Endothelial cell of umbilical vein (primary cell): ENCODE measurements around the gene UPK3A. TPM values are rescaled to one million over a fixed set of nuclear protein-coding genes. Genes with fewer than 3 reads are reported as not detected.

ENCODE experiments used
- BruUV-seq: library from RNA; stranded (reverse); fragments of 400-500 nt; replicated peaks from 2 replicates; lab custom pipeline; 2021; lab: Mats Ljungman, UMichigan
- CTCF ChIA-PET: fragments of 300-600, 350-600 bp; sonication (Branson Sonifier 250); formaldehyde crosslinking; loops from one replicate; lab custom pipeline; 2021; ENCODE audit warnings: antibody characterized with exemption, inconsistent platforms; lab: Charles Lee
- POLR2A ChIA-PET: fragments of 300-600, 350-600 bp; sonication (Branson Sonifier 250); formaldehyde crosslinking; loops from one replicate; lab custom pipeline; 2021; ENCODE audit warnings: antibody characterized with exemption, inconsistent platforms; lab: Charles Lee
- DNase-seq: peaks from one replicate; pipeline ENCODE4 v3.0.0-alpha.2; 2011; ENCODE audit warnings: low read depth, low spot score
- FAIRE-seq: peaks from 2 replicates; lab custom pipeline; 2011; peaks lifted over from hg19 to GRCh38; lab: Jason Lieb, UNC
- H2AFZ ChIP-seq: 2 replicates; pipeline ENCODE4 v1.6.0; 2012; ENCODE audit warnings: low read depth, low read length, control low read depth, inconsistent platforms
- H3K27ac ChIP-seq: 2 replicates; pipeline ENCODE4 v1.5.1; 2011; ENCODE audit warnings: low read depth, mild to moderate bottlenecking, control low read depth, low read length, moderate library complexity; ENCODE audit not compliant: insufficient read depth
- H3K27me3 ChIP-seq, 2 experiments: 2 replicates each; pipeline versions ENCODE4 v1.6.0 to v1.6.1; 2011; ENCODE audit warnings: low read length in 2 of 2, mixed read lengths in 1 of 2; ENCODE audit not compliant: control insufficient read depth in 2 of 2, insufficient read depth in 2 of 2
- H3K36me3 ChIP-seq, 2 experiments: 2 replicates in 1 of 2; 3 replicates in 1 of 2; pipeline ENCODE4 v1.5.1; 2011; ENCODE audit warnings: low read length in 2 of 2, mild to moderate bottlenecking in 1 of 2, moderate library complexity in 1 of 2; ENCODE audit not compliant: control insufficient read depth in 2 of 2, insufficient read depth in 2 of 2; ENCODE audit errors: extremely low read depth in 1 of 2
- H3K4me1 ChIP-seq: 3 replicates; pipeline ENCODE4 v1.5.1; 2011; ENCODE audit warnings: mild to moderate bottlenecking, low read length; ENCODE audit not compliant: control insufficient read depth, insufficient read depth; ENCODE audit errors: extremely low read depth
- H3K4me2 ChIP-seq: 2 replicates; pipeline ENCODE4 v1.6.1; 2011; ENCODE audit warnings: low read length, control low read depth, mixed read lengths; ENCODE audit not compliant: insufficient read depth
- H3K4me3 ChIP-seq, 3 experiments: fragments of 200-600 bp in 1 of 3; sonication (generic), shearing (Covaris generic) in 1 of 3; replicated peaks in 1 of 3; 2 replicates each; pipeline ENCODE4 v1.5.1; 2011 to 2016; ENCODE audit warnings: control low read depth in 3 of 3, low read length in 3 of 3, mild to moderate bottlenecking in 2 of 3, inconsistent platforms in 1 of 3, low read depth in 1 of 3, moderate library complexity in 1 of 3; ENCODE audit not compliant: insufficient read depth in 1 of 3
- H3K79me2 ChIP-seq: 2 replicates; pipeline ENCODE4 v1.6.0; 2012; ENCODE audit warnings: low read length, inconsistent platforms; ENCODE audit not compliant: control insufficient read depth, insufficient read depth
- H3K9ac ChIP-seq: replicated peaks from 2 replicates; pipeline ENCODE3; 2011; ENCODE audit warnings: low read length, control low read depth; ENCODE audit not compliant: insufficient read depth; ENCODE audit errors: extremely low read depth
- H3K9me1 ChIP-seq: replicated peaks from 3 replicates; pipeline ENCODE4 v1.6.0; 2011; ENCODE audit warnings: mild to moderate bottlenecking, low read length; ENCODE audit not compliant: control insufficient read depth, insufficient read depth; ENCODE audit errors: extremely low read depth
- H3K9me3 ChIP-seq: replicated peaks from 2 replicates; pipeline ENCODE4 v1.5.1; 2012; ENCODE audit warnings: low read length, inconsistent platforms; ENCODE audit not compliant: control insufficient read depth, insufficient read depth
- H4K20me1 ChIP-seq: replicated peaks from 2 replicates; pipeline ENCODE3; 2011; ENCODE audit warnings: mild to moderate bottlenecking, low read length; ENCODE audit not compliant: control insufficient read depth, insufficient read depth; ENCODE audit errors: extremely low read depth
- CTCF ChIP-seq, 2 donors: IDR thresholded peaks; 1 replicate in 1 of 2; 2 replicates in 1 of 2; pipeline ENCODE4 v1.5.1; 2011; ENCODE audit warnings: low read length in 2 of 2, mild to moderate bottlenecking in 2 of 2, moderate library complexity in 2 of 2, control low read depth in 1 of 2, inconsistent platforms in 1 of 2, low read depth in 1 of 2; ENCODE audit not compliant: insufficient read depth in 1 of 2; ENCODE audit errors: extremely low read depth in 1 of 2
- FOS ChIP-seq: IDR thresholded peaks from 2 replicates; pipeline ENCODE4 v1.6.1; 2011; ENCODE audit warnings: mild to moderate bottlenecking, low read length, moderate library complexity, borderline replicate concordance; ENCODE audit not compliant: insufficient read depth
- JUN ChIP-seq: IDR thresholded peaks from 2 replicates; pipeline ENCODE4 v1.6.1; 2011; ENCODE audit warnings: borderline replicate concordance, low read depth; ENCODE audit not compliant: insufficient read length, insufficient read depth
- MAX ChIP-seq: IDR thresholded peaks from 2 replicates; pipeline ENCODE4 v1.6.1; 2011; ENCODE audit not compliant: insufficient read depth, insufficient read length
- MYC ChIP-seq: IDR thresholded peaks from one replicate; pipeline ENCODE4 v1.6.1; 2011; ENCODE audit warnings: mild to moderate bottlenecking, low read depth, low read length
- POLR2A ChIP-seq: IDR thresholded peaks from 2 replicates; pipeline ENCODE4 v1.6.1; 2012; ENCODE audit warnings: low read depth, mild to moderate bottlenecking, control low read depth, low read length
- dilution Hi-C: fragments of 300-500 bp; cut with MboI; formaldehyde crosslinking; loops from one replicate; pipeline ENCODE4 v1.15.0; 2019; ENCODE audit warnings: low sequenced_read_pairs; ENCODE audit not compliant: extremely low pct_ligation_motif_present
- intact Hi-C: fragments of 100-400 bp; cut with micrococcal nuclease; formaldehyde crosslinking; loops from one replicate; pipeline ENCODE4 v1.10.0; 2022
- polyA plus RNA-seq, 4 experiments: library from polyadenylated mRNA; depleted of rRNA in 3 of 4; stranded (reverse) in 3 of 4; unstranded in 1 of 4; fragments of >200 nt; gene quantifications; 2 replicates each; pipeline versions ENCODE4 v1.2.1 to v1.2.3, GENCODE V29; 2011 to 2012; ENCODE audit warnings: missing spikeins in 1 of 4
- total RNA-seq: library from RNA; stranded (reverse); gene quantifications from 2 replicates; pipeline ENCODE4 v1.2.3, GENCODE V29; 2021

The UPK3A gene
- total and polyA plus RNA-seq, 2 donors (not counting 3 experiments of a cell fraction or from before 2014, with no cell fraction given): not detected

GRCh38 chr22:45235101-45235777 lies 49.5 kb upstream of the UPK3A start:
- peaks cover 5% of the 10 kb centered on the region for H3K4me1 ChIP-seq

More at GRCh38 chr22:45235101-45235777, 49.5 kb upstream of the UPK3A start:
- Histone ChIP-seq H3K9me1 (no peaks in the 10 kb centered on the region), H2AFZ (no peak overlapping the region), H3K27ac (no peak overlapping the region), H3K4me3 (no peak overlapping the region), H4K20me1 (no peaks in the 10 kb centered on the region), H3K9ac (no peak overlapping the region), H3K4me2 (no peak overlapping the region), H3K36me3 (no peaks in the 10 kb centered on the region), H3K9me3 (no peaks in the 10 kb centered on the region), H3K27me3 (no peaks in the 10 kb centered on the region), H3K79me2 (no peaks in the 10 kb centered on the region)
- ChIA-PET POLR2A (no interaction called here), CTCF (interaction anchor here (1.4 kb wide), 1 partner anchor 16 kb away, joined by 5 read pairs; no protein-coding TSS in a partner anchor)
- intact Hi-C loops (no loop called here), dilution Hi-C loops (no loop called here)
- TF ChIP-seq MAX (no peak), POLR2A (no peak), FOS (no peak), CTCF (IDR thresholded peaks at IDR 0.05; ENCODE audit: extremely low read depth in 1 of 2, insufficient read depth in 1 of 2, low read depth in 1 of 2, low read length in 2 of 2) (no peak), MYC (no peak), JUN (no peak)
- DNase-seq: no peak
- no peak for FAIRE-seq
- no TSS peak for BruUV-seq
